Measurements from ENCODE around the gene HLA-DRB5. TPM values are rescaled to one million over a fixed set of nuclear protein-coding genes. Genes with fewer than 3 reads are reported as not detected.
"Not testable (repeated sequence)": the region's sequence is repeated elsewhere in the genome, so short reads cannot be mapped to it uniquely, and the experiment has no call there.

The HLA-DRB5 gene
- 3.0 TPM for polyA plus RNA-seq (ENCODE audit: insufficient read length)

DNA sequence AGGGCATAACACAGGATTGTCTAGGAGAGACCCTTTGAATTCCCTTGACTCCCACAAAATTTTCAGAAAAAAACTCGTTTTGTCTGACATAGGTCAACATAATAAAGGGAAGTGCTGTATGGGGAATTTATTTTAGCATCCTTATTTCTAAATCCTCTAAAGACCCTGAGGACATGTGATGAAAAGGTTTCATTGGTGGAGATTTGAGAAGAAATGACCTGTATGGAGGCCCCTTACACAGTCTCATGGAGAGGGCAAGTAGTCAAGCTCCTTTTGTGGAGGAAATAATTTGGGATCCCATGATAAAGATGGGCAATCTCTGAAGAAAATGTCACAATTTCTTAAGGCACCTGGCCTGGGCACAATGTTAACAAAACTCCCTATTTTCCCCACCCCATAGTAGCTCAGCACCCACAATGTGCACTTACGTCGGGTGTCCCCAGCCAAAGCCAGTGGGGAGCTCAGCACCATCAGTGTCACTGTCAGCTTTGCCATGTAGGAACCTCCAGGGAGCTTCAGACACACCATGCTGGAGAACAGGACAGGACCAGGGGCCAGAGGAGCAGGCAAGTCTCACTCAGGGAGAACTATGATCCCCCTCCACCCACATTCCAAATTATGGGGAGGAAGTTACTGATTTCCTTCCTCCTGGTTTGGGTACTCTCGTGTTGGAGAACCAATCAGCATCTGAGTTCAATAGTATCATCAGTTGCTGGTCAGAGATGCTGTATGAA, at the start of gene HLA-DRB5:
TSS of gene HLA-DRB5 (minus strand) at position 591 of the 734 bp plus-strand sequence. CDS start at position 528, 63 bp downstream.
- DNase-seq (ENCODE audit: low read depth), result no peak

DNA sequence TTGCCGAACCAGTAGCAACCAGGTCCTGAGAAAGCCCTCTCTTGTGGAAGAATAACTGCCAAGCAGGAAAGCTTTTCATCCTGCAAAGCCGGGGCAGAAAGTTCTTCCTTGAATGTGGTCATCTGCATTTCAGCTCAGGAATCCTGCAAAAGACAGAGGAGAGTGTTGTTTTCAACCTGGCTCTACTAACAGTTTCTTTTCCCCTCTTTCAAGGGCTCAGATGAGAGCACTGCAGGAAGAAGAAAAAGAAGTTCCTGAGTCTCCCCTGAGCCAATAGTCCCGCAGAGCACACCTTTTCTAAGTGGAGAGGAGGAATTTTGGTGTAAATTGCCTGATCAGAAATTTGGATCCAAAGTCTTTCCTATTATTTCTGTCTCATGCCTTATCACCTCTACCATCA, 48.9 kb upstream of the HLA-DRB5 start:
- no peak for DNase-seq (ENCODE audit: low read depth)

DNA sequence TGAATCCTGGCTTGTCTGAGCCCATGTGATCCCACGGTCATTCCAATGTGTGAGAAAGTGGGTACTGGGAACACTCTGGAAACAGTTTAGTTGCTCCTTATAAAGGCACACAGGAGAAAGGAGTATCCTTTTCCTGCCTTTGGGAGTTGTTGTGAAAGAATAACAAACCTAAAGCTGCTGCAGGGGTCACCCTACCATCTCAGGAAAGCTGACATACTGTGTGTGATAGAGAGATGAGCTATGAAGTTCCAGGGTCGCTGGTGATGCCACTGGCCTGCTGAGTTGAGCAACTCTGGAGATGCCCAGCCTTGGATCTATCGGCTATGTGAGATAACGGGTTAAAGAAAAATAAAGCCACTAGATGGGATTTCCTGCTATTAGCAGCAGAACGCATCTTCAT, 47.4 kb upstream of the HLA-DRB5 start:
- DNase-seq (ENCODE audit: low read depth), result not testable (repeated sequence)

DNA sequence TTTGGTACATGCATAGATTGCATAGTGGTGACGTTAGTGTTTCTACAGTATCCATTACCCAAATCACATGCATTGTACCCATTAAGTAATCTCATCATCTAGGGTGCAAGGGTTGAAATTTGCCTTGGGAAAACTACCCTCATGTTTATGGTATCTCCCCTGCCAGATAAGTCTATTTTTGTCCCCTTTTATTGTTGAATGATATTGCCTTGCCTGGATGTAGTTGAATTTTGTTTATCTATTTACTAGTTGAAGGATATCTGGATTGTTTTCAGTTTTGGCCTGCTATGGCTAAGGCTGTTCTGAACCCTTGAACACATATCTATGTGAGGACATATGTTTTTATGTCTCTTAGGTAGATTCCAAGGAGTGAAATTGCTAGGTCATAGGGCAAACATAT, 46.2 kb upstream of the HLA-DRB5 start:
- no peak for DNase-seq (ENCODE audit: low read depth)

DNA sequence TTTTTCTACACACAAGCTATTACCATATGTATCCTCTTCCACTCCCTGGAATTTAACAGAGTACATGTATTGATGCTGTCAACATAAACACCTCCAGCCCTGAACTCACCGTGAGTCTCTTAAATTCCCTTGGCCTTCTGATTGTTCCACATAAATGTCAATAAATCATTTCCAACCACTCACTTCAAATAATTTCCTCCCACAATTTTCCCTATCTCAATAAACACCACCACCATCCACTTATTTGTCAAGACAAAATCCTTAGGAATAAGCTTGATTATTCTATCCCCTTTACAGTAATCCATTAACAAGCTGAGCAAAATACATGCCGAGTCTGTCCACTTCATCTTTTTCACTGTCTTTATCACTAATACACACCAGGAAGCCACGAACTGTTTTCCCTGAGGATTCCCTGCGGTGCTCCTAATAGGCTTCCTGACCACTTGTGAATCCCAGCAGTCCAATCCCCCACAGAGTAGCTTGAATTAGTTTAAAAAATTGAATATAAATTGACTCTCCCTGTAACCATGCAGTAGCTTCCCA, 40.3 kb upstream of the HLA-DRB5 start:
- DNase-seq (ENCODE audit: low read depth), result no peak

DNA sequence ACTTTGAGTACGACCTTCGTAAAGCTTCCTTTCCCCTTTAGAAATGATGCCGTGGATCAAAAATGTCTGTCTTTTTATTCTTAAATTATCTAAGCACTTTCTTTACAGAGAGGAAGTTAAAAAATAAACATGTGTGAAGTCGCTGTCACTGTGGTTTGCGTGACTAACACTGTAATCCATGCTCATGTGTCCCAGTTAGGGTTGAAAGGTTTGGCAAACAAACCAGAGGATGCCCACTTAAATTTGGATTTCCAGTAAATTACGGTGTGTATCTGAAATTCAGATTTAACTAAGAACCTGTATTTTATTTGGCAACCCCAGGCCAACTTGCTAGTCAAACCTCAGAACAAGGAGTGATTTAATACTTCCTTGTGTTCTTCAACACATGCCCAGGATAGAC, 38.5 kb upstream of the HLA-DRB5 start:
- no peak for DNase-seq (ENCODE audit: low read depth)

DNA sequence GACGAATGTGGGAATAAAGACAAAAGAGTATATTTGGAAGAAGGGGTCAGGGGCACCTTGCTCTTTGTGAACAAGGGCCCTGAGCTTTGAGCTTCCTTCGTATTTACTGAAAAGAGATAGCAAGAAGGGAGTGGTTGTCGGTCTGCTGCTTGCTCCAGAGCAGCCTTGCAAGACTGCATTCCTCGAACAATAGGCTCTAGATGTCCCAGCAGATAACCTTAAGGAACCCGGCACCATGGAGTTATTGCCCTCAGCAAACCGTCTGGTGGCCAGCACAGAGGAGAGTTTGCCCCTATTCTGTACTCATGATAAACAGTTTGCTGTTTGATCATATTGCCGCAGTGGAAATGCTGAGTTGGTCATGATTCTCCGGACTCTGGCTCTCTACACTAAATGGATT, 36.9 kb upstream of the HLA-DRB5 start:
- no peak for DNase-seq (ENCODE audit: low read depth)

DNA sequence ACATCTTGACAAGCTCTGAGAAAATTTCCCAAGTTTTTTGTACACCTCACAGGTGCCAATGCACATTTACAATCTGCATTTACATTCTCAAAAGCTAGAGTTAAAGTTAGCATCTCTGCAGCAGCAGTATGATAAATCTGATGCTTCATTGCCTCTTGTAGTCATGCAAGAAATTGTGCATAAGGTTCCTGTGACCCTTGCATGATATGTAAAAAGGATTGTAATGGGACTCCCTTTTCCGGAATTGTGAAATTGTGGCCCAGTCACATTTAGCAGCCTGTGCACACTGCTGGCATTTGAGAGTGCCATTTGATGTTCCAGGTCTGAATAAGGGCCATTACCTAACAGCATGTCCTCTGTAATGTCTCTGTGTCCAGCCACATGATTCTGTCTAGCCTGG, 35.4 kb upstream of the HLA-DRB5 start:
- no peak for DNase-seq (ENCODE audit: low read depth)

DNA sequence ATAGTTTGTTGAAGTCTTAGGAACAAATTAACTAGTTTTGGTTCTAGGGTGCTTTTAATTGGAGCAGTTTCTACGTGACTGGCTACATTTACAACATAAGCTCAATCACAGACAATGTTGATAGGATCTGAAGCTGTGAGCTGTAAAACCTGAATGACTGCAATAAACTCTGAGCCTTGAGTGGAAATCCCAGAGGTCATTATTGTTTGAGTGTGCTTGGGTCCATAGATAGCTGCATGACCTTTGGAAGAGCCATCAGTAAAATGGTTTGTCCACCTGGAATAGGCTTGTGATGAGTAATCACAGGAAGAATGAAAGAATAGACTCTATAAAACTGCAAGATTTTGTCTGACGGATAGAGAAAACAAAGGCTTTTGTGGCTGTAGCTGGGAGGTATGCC, 32.9 kb upstream of the HLA-DRB5 start:
- DNase-seq (ENCODE audit: low read depth), result no peak

DNA sequence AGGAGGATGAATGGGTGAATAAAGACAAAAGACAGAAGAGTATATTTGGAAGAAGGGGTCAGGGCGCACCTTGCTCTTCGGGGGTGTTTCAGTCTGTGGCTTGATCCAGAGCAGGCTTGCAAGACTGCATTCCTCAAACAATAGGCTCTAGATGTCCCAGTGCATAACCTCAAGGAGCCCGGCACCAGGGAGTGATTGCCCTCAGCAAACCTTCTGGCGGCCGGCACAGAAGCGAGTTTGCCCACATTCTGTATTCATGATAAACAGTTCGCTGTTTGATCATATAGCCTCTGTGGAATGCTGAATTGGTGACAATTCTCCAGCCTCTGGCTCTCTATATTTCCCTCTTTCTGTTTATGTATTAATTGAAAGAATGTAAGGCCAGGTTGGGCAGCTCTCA, 29.7 kb upstream of the HLA-DRB5 start:
- DNase-seq (ENCODE audit: low read depth), result no peak

DNA sequence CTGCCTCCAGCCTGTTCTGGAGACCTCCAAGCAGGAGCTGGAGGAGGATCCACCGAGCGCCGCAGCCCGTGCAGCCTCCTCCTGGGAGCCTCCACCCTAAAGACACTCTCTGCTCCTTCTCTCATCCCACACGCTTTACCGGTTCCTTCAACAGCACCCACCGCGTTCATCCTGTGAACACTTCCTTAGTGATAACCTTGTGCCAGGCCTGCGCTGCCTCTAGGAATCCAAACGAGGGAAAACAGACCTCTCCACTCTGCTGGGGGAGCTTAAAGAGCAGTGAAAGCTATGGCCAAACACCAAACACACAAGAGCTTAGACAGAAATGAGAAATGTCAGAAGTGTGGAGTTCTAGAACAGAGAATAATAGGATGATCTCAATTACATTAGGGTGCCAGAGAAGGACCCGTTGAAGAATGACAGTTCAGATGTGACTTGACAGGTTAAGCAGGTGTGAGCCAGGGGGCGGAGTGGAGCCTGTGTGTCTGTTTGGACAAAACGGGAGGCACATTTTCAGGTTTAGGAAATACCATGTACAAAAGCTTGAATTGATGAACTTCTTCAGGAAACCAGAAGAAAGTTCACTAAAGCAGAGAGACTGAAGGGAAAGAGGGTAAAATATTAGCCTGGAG, 28.5 kb upstream of the HLA-DRB5 start:
- DNase-seq (ENCODE audit: low read depth), result no peak

DNA sequence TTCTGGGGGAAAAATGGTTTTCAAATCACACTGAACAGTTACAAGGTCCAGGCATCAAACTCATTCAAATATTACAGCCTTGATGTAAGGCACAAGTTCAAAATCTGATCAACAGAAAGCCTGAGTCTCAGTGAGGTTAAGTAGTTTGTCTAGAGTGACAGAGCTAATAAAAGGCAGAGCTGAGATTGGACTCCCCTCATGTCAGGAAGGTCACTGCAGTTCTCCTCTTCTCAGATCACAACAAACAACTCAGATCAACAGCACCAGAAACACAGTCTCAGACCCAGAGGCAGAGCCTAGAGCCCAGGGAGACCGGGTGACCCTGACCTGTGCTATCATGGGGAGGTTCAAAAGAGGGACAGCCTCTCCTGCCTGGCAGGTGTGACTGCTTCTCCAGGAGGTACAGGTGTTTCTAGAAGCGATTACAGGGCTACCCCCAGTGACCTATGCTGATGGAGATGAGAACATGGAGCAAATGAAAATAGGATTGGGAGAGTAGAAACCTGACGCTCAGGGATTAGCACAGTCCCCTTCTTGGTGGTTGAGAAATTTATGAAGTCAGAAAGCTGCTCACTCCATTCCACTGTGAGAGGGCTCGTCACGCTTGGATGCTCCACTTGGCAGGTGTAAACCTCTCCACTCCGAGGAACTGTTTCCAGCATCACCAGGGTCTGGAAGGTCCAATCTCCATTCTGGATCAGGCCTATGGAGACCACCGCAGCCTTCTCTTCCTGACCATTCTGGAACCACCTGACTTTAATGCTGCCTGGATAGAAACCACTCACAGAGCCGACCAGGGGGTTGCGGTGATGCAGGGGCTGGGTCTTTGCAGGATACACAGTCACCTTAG, 24.3 kb upstream of the HLA-DRB5 start:
- no peak for DNase-seq (ENCODE audit: low read depth)

DNA sequence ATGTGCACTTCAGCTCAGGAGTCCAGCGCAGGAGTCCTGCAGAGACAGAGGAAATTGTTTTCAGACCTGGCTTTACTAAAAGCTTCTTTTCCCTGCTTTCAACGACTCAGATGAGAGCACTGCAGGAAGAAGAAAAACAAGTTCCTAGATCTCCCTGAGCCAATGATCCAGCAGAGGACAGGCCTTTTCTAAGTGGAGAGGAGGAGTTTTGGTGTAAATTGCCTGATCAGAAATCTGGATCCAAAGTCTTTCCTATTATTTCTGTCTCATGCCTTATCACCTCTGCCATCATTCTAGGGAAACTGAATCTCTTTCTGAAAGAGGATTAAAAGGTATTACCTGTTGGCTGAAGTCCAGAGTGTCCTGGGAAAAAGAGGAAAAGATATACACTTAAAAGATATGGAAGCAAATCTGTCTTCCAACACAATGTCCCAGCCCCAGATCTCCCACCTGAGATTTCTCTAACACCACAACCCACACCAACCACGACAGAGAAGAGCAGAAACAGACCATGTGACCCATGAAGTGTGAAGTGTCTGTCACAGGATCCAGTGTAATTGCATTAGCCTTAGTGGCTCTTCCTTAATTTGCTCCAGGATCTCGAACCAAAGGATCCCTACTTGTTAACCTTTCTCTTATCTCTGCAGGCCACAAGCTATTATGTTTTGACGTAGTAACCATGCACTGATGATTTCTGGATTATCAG, 23.1 kb upstream of the HLA-DRB5 start:
- DNase-seq (ENCODE audit: low read depth), result no peak

DNA sequence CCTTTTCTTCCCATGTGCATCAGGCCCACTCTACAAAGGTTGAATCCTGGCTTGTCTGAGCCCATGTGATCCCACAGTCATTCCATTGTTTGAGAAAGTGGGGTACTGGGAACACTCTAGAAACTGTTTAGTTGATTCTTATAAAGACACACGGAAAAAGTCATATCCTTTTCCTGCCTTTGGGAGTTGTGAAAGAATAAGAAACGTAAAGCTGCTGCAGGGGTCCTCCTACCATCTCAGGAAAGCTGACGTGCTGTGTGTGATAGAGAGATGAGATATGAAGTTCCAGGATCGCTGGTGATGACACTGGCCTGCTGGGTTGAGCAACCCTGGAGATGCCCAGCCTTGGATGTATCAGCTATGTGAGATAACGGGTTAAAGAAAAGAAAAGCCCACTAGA, 21.3 kb upstream of the HLA-DRB5 start:
- no peak for DNase-seq (ENCODE audit: low read depth)

DNA sequence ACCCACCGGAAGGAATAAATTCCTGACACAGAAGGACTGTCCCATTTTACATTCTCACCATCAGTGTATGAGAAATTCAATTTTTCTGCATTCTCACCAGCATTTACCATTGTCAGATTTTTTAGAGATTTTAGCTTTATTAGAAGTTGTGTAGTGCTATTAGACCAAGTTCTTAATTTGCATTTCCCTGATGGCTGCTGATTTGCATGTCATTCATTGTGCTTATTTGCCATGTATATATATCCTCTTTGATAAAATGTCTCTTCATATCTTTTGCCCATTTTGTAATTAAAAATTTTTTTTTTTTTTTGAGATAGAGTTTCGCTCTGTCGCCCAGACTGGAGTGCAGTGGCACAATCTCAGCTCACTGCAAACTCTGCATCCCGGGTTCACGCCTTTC, 9.8 kb upstream of the HLA-DRB5 start:
- DNase-seq (ENCODE audit: low read depth), result no peak

DNA sequence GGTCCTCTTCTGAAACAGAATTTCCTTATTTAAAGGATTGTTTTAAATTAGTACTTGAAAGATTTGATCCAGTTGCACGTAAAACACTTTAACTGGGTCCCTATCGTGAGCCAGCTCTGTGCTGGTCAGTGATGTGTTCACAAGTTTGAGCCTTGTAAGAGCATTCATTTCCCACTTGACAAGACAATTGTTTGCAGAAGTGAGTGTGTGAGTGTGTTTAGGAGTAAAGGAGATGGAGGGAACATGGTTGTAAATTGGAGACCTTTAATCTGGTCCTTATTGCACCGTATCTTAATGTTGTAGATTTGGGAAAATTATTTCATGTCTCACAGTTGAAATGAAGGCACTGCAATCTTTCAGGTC, 325 bp upstream of the HLA-DRB5 start:
- DNase-seq (ENCODE audit: low read depth), result not testable (repeated sequence)

DNA sequence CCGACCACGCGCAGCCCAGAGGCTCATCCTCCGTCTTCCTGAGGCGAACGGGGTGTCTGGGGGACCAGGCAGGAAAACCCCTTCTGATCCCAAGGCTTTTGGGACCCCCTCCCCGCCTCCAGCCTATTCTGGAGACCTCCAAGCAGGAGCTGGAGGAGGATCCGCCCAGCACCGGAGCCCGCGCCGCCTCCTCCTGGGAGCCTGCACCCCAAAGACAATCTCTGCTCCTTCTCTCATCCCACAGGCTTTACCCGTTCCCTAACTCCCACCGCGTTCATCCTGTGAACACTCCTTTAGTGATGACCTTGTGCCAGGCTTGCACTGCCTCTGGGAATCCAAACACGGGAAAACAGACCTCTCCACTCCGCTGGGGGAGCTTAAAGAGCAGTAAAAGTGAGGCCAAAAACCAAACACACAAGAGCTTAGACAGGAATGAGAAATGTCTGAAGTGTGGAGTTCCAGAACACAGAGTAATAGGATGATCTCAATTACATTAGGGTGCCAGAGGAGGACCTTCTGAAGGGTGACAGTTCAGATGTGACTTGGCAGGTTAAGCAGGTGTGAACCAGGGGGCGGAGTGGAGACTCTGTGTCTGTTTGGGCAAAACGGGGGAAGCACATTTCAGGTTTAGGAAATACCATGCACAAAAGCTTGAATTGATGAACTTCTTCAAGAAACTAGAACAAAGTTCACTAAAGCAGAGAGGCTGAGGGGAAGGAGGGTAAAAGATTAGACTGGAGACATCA, 7.6 kb downstream of the HLA-DRB5 start:
- no peak for DNase-seq (ENCODE audit: low read depth)

DNA sequence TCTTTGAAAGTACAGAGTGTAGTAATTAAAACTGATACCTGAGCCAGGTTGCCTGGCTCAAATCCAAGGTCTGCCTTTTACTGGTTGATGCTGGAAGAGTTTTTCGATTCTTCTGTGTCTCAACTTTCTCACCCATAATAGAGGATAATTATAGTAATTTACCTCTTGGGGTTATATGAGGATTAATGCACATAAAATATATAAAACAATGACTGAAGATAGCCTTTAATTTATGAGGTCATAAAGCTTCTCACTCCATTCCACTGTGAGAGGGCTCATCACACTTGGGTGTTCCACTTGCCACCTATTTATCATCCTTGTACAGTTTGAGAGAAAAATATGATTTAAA, 10.2 kb downstream of the HLA-DRB5 start:
- no peak for DNase-seq (ENCODE audit: low read depth)

DNA sequence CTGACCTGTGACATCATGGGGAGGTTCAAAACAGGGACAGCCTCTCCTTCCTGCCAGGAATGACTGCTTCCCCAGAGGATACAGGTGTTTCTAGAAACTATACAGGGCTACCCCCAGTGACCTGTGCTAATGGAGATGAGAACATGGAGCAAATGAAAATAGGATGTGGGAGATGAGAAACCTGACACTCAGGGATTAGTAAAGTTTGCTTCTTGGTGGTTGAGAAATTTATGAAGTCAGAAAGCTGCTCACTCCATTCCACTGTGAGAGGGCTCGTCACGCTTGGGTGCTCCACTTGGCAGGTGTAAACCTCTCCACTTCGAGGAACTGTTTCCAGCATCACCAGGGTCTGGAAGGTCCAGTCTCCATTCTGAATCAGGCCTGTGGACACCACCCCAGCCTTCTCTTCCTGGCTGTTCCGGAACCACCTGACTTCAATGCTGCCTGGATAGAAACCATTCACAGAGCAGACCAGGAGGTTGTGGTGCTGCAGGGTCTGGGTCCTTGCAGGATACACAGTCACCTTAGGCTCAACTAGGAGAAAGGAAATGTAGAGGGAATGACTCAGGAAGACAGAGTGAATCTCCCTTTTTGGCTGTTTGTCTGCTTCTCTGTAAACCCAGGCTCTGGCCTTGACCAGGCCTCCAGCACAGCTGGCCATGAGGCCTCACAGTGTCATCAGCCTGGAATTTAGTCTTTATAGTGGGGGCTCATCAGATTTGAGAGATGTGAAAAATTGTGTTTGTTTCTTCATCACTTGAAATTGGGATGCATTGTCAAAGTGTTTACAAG, 10.8 kb downstream of the HLA-DRB5 start:
- DNase-seq (ENCODE audit: low read depth), result no peak
